Effector CD4-positive, alpha-beta T cell (primary cell): ENCODE measurements around the gene KIAA1549.
A peak's percentile ranks its signal among the peaks of the same experiment; 100 is the strongest.

Experiments
- DNase-seq: peaks from one replicate; pipeline ENCODE4 v3.0.0-alpha.2; 2020

The KIAA1549 gene

DNA sequence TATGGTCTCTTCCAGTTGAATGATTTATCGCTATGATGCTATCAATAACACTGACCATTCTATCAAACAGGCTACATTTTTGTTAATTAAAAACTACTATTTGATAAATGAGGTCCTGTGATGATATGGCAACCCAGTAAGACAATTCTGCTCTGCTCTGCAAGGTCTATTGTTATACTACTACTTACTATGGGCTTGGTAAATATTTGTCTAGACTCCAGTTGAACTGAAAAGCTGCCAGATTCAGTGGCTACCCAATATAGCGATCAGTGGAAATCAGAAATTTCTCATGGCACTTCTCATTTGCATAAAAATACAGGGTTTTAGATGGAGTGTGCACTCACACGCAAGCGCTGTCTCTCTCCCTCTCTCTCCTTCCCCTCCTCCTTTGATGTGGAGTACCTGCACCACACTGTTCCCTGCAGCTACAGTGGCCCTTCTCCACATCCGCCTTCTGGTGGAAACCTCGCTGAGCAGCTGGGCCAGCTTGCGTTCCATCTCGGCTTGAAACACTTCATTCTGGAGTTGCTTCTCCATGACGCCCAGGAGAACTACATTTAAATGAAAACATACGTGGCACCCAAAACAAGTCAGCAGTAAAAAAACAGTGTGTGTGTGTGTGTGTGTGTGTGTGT lies 77.9 kb downstream of the KIAA1549 start:
- DNase-seq, result peak; percentile 62

DNA sequence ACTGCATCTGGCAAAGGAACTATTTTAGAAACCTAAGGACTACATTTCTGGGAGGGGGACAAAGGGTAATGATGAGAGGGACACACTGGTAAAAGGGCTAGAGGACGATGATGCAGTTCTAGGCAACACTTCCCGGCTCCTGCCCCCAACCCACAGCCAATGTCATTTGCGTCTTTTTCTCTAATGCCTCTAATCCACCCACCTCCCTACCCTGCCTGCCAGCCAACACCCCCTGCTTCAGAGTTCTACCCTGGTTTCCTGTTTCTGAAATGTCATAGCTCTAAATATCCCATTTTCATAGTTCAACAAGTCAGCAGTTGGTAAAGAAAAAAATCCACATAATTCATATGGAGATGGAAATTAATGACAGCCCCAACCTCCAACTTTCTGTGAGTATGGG lies 79.0 kb downstream of the KIAA1549 start:
- DNase-seq, result no peak

DNA sequence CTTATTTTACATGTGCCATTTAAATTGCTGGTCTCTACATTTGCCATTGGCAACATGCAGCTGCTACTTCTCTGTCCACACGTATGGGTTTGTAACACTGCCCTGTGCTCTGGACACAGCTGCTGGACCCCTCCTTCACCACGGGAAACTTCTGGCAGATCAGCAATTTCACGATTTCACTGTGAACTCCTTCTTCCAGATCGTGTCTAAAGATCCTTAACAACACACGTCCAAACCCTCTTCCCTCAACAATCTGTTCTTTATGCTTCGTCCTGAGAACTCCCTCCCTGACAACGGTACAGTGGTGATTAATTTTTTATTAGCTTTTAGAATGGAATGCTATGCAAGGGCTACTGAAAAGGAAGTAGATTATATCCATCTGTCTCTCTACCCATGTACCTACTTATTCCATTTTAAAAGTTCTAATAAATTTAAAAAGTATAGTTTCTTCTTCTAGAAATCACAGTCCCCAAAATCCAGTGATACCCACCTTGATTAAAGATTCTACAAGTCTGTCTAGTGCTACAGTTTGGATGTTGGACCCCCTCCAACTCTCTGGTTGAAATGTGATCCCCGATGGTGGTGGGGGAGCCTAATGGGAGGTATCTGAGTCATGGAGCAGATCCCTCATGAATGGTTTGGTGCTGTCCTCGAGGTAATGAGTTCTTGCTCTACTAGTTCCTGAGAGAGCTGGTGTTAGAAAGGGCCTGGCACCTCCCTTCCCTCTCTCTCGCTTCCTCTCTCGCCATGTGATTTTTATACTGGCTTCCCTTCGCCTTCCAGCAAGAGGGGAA lies 81.0 kb downstream of the KIAA1549 start:
- no peak for DNase-seq

DNA sequence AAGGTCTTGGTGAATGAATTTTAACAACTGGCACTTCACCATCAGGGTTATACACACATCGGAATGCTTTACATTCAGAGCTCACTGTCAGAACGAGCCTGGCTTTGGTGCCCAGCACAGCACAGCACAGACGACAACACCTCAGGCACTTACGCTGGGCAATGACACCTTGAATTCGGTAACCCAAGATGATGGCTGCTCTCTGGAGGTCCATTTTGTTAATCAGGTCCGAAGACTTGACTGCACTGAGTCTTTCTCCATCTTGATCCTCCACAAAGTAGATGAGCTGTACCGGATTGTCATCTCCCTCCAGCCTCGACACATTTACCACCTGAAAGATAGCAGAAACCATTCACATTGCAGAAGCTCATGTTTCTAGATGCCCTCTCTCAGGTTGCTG lies 82.4 kb downstream of the KIAA1549 start:
- DNase-seq, result no peak

DNA sequence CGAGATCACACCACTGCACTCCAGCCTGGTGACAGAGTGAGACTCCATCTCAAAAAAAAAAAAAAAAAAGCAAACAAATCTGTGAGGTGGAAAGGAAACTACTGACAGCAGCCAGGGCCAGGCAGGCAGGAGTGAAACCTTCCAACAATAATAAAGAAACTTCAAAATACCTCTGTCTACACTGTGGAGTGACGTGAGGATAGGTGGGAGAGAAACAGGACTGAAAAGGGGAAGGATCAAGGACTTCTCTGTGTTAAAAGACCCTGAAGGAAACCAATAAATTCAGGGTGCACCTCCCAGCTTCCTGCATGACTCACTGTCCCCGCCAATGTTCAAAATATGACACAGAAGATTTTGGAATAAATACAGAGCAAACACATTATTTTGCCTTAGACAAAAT lies 82.9 kb downstream of the KIAA1549 start:
- DNase-seq, result no peak

DNA sequence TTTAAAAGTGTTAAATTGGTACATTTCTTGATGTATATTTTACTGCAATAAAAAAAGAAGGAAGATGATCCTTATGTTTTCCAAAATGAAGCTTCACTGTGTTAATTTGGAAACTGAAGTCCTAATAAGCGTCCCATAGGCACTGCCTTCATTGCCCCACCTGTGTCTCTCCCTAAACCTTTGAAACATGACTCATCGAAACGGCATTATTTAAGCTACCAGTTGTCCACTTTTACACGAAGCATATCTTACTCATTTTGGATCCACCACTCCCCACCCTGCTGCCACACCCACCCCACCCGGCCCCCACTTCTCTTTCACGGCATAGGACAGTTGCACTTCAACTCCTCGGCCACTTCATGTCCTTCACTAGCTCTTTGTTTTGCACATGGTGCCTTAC lies 85.5 kb downstream of the KIAA1549 start:
- no peak for DNase-seq

DNA sequence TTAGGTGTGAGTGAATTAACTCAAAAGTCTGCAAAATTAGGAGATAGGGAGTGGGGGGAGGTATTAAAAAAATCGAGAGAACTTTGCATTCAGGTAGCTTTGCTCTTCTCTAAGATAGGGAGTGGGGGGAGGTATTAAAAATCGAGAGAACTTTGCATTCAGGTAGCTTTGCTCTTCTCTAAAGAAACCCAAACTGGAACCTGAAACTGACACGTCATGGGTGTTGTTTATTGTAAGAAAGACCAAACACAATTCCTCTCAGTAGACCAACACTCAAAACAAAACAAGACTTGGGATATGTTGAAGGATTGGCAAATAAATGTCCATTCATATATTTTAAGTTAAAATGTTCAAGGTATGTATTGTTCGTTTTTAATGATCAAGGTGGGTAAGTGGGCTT lies 87.9 kb downstream of the KIAA1549 start:
- no peak for DNase-seq

DNA sequence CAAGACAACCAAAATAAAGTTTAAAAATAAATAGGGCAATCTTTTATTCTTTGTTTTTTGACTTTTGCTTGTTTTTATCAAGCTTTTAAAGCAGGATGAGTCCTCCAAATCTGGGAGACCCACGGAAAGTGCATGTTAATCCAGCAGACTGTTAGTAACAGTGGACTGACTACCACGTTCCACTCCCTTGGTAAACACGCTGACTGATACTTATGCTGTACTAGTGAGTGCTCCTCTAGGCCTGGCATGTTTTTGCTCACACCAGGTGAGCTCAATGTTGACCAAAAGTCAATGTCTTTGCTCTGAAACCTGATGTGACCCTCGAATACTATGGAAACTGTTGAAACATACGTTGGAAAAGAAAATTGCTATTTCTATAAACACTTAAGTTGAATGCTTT lies 88.4 kb downstream of the KIAA1549 start:
- DNase-seq, result no peak

DNA sequence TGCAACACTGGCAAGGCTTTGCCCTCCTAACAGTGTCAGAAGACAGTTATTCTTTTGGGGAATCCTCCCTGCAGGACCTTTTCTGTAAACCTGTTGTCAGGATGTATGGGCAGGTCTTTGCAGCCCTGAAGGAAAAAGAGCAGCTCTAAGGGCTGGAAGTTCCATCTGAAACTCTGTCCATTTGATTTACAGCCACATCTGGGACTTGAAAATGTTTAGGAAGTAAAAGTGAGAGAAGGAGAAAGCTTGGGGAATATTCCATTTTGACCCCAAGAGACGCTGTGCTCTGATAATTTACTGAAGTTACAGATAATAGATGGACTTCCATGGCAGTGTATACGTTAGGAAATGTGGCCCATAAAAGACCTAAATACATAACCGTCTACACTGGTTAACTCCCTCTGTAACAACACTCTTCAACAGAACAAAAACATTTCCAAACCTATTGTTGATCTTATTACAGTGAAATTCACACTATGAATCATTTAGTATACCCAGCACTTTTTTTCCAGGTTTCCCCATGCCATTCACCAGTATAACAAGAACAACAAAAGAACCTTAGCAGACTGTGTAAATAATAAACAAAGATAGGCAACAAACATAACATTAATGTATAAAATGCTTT lies 89.1 kb downstream of the KIAA1549 start:
- no peak for DNase-seq

DNA sequence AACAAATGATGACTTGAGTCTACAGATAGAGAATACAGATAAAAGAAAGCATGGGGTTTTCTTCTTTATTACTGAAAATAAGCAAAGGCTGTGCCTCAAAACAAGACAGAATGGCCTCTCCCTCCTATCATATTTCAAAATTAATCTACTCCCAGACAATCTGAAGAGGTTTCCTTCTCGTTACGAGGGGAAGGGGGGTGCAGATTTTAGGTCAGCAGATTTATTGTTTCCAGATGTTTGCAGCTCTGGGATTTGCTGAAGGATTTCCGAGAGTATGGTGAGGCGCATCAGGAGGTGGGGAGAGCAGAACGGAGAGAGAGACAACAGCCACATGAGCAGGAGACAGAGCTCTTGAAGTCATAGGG lies 89.8 kb downstream of the KIAA1549 start:
- no peak for DNase-seq

DNA sequence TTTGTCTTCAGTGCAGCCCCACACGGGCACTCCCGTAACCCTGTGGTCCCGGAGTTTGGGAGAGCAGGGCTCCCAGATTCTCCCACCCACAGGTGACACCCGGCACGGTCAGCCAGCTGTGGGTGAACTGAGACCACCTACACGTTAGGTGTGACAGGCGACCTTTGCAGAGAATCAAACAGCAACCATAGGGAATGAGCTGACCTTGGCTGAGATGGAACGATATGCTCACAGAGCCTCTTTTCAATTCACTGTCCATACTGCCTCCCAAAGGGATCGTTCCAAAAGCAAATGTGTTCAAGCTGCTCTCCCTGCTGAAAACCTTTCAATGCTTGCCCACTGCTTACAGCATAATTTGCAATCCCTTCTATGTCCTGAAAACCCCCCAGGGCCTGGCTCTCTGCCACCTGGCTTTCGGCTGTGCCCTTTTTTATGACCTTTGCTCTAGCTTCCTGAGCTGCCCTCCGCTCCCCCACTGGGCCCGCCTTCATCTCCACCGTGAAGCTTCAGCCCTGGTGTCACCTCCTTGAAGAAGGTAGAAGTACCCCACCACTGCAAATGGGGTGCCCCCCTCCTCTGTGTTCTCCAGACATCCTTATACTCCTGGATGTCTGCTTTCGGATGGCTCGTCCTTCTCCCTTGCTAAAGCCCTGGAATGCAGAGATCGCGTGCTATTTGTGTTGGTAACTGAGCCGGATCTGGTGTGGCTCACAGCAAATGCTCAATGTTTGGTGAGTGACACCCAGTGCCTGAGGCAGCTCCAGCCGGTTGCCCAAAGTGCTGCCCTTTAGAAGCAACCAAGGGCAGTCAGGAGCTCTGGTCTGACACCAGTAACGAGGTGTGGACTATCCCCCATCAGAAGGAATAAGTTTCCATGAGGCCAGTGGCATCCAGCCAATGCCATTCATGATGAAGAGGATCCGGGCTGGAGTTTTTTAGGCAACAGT lies 90.4 kb downstream of the KIAA1549 start:
- no peak for DNase-seq

DNA sequence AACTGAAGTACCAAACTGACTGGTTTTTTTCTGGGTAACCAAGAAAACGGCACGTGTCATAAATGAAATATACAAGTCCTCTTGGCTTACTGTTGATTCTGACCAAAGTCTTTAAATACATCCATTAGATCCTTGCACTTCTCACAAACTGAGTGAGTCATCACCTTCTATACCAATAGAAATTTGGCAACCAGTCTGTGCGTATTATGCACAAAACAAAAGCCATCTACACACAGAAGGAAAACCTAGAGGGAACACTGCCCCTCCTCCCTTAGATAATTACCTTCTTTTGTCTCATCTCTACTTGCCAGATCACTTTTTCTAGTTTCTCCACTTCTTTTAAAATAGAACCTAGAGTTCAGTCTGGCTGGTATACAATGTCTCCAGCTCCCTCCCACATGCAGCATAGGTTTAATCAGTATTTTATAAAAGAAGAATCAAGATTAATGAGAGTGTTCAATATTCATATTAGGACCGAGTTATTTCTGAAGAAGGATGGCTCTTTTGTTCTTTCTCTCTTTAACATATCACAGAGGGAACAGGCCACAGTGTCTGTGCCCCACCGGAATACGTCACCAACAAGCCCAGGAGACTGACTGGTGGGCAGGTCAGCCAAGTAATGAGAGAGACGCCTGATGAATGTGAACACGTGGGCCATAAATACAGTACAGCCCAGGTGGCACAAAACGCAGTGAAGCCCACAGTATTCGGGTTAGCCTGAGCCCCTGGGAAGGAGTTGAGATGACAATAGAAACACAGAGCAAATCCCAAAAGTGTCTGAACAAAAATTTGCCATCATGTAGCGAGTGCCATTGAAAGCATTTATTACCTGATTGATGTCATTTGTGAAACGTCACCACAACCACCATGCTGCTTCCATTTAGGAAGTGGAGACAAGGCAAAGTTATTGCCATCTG lies 91.3 kb downstream of the KIAA1549 start:
- no peak for DNase-seq

DNA sequence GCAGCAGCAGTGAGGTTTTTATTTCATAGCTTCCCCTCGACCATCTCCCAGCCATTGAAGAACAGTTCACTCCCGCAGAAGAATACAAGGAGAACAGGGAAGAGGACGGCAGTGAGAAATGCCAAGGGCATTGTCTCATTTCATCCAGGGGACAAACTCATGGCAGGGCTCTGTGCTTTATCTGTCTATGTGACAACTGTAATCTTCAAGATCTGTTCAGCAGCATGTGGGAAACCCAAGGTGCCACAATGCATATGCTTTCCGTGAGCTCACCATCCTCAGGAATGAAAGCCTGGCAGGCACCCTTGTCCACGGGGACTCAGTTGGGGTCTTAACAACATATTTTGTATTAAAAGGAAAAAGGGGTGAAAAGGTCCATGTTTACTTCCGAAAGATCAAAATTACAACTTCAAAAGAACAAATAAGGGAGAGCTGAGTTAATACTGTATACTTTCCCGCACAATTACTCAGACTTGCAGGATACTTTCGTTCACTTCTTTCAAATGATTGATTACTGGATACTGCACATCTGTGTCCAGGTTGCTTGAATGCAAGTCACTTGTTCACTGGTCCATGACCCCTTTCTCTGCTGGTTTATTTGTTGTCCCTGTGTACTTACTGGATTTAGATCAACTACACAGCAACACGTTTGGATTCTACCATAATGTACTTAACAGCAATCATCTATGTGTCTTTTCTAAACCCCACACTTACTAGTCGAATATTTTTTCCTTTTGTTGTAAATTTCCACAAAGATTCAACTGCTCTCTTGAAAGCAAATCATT lies 93.1 kb downstream of the KIAA1549 start:
- no peak for DNase-seq

DNA sequence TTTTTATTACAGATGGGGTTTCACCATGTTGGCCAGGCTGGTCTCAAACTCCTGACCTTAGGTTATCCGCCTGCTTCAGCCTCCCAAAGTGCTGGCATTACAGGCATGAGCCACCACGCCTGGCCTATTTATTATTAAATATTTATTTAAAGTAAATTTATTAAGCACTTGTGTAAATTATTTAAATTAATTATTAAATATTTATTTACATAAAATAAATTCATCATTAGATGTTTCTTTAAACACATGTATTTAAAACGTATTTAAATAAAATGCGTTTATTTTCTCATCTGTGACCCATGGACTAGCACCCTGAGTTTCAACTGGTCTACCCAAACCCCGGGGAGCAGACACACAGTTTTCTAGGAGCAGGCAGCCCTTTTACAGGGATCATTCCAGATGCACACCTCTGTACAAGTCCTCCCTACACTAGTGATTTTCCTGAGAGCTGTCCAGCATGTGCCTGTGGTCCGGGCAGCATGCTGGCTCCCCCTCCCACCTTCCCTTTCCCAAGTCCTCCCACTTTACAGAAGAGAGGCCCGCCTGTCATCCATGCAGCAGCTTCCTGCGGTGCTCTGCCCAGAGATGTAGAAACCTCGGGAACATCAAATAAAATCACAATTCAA lies 94.0 kb downstream of the KIAA1549 start:
- DNase-seq, result no peak

DNA sequence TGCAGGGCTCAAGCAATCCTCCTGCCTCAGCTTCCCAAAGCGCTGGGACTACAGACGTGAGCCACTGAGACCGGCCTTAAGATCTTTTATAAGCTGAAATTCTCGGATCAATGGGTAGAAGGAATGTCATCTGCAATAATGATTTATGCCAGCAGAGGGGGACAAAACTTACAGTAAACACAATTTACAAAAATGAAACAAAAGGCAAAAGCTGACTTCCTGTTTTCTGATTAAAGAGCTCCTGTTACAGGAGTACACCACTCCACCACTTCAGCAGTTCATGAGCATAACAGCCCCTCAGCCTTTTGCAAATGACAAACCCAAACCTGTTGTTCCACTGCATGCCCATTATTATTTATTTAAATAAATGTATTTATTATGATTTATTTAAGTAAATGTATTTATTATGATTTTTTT lies 94.7 kb downstream of the KIAA1549 start:
- peak; percentile 40 for DNase-seq

DNA sequence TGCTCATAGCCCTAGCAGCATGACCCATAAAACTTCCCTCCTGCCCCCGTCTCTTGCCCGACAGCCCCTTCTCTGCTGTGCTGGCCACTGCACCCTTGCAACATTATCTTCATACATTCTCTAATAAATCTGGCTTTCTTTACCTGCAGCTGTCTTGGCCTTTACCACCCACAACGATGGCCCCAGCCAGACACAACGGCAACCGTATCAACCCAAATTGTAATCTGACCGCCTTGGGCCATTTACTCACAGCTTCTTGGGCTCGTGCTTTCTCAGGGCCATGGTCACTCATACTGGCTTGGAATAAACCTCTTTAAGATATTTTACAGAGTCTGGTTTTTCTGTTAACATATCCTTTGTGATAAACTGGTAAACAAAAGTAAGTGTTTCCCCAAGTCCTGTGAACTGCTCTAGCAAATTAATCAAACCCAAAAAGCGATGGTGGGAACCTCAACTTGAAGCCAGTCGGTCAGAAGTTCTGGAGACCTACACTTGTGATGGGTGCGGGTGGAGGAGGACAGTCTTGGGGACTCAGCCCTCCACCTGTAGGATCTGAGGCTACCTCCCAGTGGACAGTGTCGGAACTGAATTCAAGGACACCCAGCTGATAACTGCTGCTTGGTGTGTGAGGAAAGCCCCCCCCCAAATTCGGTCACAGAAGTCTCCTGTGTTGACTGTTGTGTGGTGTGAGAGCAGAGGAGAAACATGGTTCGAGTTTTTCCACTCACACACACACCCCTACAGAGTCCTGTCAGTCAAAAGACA lies 95.6 kb downstream of the KIAA1549 start:
- no peak for DNase-seq

DNA sequence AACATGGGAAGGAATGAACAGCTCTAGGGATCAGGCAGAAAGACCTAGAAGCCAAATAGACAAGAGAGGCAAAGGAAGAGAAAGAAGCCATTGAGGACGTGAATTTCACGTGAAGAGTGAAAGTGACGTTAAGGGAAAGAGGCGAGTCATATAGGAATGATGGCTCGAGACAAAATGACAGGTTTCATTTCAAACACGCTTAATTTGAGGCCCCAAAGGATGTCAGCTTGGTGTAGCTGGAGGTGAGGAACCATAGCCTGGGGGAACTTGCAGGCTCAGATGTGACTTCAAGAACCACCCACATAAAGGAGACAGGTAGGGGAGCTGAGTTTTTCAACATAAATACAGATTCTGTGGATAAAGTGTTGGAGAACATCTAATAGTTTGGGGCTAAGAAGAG lies 98.9 kb downstream of the KIAA1549 start:
- DNase-seq, result no peak

DNA sequence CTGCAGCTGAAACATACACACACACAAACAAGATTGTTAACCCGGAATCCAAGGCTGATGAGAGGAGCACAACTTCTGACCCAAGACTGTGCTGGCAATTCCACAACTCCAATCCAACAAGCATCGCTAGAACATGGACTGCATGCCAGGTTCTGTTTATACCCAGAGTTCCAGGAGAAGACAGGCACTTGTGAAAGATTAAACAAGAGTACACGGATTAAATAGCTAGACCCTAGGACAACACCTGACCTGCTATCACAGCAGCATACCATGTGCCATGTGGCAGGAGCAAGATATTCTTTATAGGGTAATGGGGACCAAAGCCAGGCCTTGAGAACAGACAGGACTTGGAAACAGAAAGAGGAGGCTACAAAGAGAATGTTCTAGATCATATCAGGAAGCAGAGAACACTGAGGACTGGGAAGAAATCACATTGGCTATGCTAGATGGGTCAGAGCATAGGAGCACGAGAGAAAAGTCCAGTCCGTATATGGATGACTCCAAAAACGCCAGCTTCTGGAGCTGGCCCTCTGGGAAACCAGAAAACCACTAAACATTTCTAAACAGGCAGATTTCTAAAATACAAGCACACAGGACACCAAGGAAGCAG lies 99.5 kb downstream of the KIAA1549 start:
- DNase-seq, result no peak

DNA sequence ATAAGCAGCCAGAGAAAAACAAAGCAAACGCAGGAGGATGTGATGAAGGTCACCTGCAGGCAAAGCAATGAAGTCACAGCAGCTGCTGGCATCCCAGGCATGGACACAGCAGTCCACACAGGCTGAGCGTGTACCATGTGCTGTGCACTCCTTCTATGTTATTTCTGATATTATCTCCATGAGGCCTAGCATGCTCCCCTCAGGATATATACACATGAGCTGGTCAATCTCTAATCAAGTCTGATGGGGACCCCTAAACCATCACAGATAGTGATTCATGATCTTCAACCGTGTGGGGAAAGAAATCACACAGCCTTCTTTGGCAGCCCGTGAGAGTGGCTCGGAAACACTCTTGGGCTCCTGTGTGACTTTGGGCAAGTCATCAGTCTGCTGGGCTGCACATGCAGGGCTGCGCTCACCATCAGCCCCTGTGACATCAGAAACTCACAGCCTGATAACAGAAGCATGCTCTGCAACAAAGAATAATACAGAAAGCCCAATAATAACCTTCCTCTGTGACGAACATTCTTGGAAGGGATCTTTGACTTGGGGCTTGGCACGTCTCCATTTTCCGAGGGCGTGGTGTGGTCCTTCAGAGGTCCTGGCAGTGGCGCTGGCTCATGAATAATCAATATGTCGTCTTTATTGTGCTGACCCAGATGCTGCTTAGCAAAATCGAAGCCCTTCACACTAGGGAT lies 100.2 kb downstream of the KIAA1549 start:
- no peak for DNase-seq
